OCI-LY3 (cell line): ENCODE results near the gene GRPR.

Experiments
- H2AFZ ChIP-seq: fragments of 200-600, 300-600 bp; shearing (Covaris generic); 2 replicates; pipeline ENCODE4 v1.6.0; 2014; ENCODE audit warnings: antibody characterized with exemption, low read depth, low read length
- H3K27ac ChIP-seq: fragments of 200-600, 300-600 bp; sonication (generic); 2 replicates; pipeline ENCODE4 v1.5.1; 2014; ENCODE audit warnings: mild to moderate bottlenecking, low read length, moderate library complexity, mixed read lengths
- H3K27me3 ChIP-seq: fragments of 200-600, 300-600 bp; sonication (generic); 2 replicates; pipeline ENCODE4 v1.6.1; 2014; ENCODE audit warnings: low read depth, low read length, mixed read lengths
- H3K36me3 ChIP-seq: fragments of 200-600, 300-600 bp; sonication (generic); replicated peaks from 2 replicates; pipeline ENCODE3; 2014; ENCODE audit warnings: low read depth, low read length, mixed read lengths
- H3K4me1 ChIP-seq: fragments of 300-600, 200-600 bp; sonication (generic); 2 replicates; pipeline ENCODE4 v1.6.1; 2014; ENCODE audit warnings: low read length, mixed read lengths
- H3K4me2 ChIP-seq: fragments of 200-600, 300-600 bp; sonication (generic); 2 replicates; pipeline ENCODE4 v1.6.1; 2014; ENCODE audit warnings: low read length, mixed read lengths
- H3K4me3 ChIP-seq: fragments of 300-600, 200-600 bp; sonication (generic); 2 replicates; pipeline ENCODE4 v1.5.1; 2014; ENCODE audit warnings: antibody characterized with exemption, mild to moderate bottlenecking, low read length, moderate library complexity
- H3K79me2 ChIP-seq: fragments of 300-600, 200-600 bp; shearing (Covaris generic); 2 replicates; pipeline ENCODE4 v1.6.1; 2014; ENCODE audit warnings: mild to moderate bottlenecking, low read length, mixed read lengths
- H3K9ac ChIP-seq: fragments of 300-600, 200-600 bp; shearing (Covaris generic); 2 replicates; pipeline ENCODE4 v1.6.0; 2014; ENCODE audit warnings: mild to moderate bottlenecking, low read length, moderate library complexity
- H3K9me3 ChIP-seq: fragments of 200-600, 300-600 bp; shearing (Covaris generic); 2 replicates; pipeline ENCODE4 v1.6.1; 2014; ENCODE audit warnings: low read length, mixed read lengths; ENCODE audit not compliant: insufficient read depth
- H4K20me1 ChIP-seq: fragments of 200-600, 300-600 bp; sonication (generic); 2 replicates; pipeline ENCODE4 v1.6.1; 2016; ENCODE audit warnings: low read length, mixed read lengths; ENCODE audit not compliant: insufficient read depth
- CTCF ChIP-seq: fragments of 200-600, 300-600 bp; sonication (generic); IDR thresholded peaks from 2 replicates; pipeline ENCODE4 v1.5.1; 2014; ENCODE audit warnings: antibody characterized with exemption, low read length, low read depth
- EZH2phosphoT487 ChIP-seq: fragments of 200-600 bp; shearing (Covaris generic); IDR thresholded peaks from 2 replicates; pipeline ENCODE4 v1.6.1; 2018; ENCODE audit warnings: antibody characterized with exemption, mixed run types, low read depth

GRPR gene

DNA sequence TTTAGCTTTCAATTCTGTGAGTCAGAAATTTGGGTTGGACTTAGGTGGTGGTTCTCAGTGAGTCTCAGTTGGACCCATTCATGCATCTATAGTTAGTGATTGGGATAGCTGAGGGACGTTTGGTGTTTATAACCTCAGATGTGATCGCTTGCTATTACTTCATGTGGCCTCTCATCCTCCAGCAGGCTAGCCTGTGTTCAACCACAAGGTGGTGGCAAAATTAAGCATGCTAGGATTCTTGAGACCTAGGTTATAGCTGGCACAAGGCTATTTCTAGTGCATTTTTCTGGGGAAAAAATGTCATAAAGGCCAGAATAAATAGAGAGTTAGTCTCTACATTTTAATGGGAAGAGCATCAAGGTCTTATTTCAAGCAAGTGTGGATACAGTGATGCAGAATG lies 10.9 kb upstream of the GRPR start:
- H3K4me2 ChIP-seq = no peak overlapping the region
- no peak overlapping the region for H3K4me3 ChIP-seq
- no peaks in the 10 kb centered on the region for H3K9me3 ChIP-seq
- H3K9ac ChIP-seq = no peak overlapping the region
- H4K20me1 ChIP-seq = no peaks in the 10 kb centered on the region
- TF ChIP-seq EZH2phosphoT487 (no peak), CTCF (no peak; the same call in 1 of the 2 replicates)
- no peak overlapping the region for H3K27ac ChIP-seq
- H3K36me3 ChIP-seq = no peaks in the 10 kb centered on the region
- peaks cover 12% of the 10 kb centered on the region for H3K4me1 ChIP-seq
- no peaks in the 10 kb centered on the region for H3K79me2 ChIP-seq
- no peak overlapping the region for H2AFZ ChIP-seq
- no peaks in the 10 kb centered on the region for H3K27me3 ChIP-seq

- no peak overlapping the region for H3K27ac ChIP-seq
- TF ChIP-seq CTCF = no peak
- no peak for TF ChIP-seq EZH2phosphoT487
Observed at GRCh38 chrX:16113978-16114565, 9.3 kb upstream of the GRPR start.

DNA sequence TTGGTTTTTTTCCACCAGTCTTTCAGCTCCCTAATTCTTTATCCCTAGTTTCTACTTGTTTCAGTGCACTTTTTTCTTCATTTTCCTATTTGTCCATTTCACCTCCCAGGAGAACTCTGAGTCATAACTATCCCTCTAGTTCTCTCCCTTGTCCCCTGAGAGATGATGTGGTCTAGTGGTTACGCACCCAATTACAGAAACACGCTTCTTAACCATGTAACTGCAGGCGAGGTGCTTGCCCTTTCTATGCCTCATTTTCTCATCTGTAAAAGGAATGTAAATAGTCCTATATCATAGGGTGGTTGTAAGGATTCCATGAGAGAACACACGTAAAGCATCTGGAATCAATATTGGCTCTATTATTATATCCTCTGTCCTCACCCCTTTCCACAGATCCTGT lies 8.8 kb upstream of the GRPR start:
- Histone ChIP-seq H3K9ac (no peak overlapping the region), H3K27ac (no peak overlapping the region), H3K4me2 (peak overlapping the region; percentile 14; the same call in 1 of the 2 replicates), H3K4me1 (peaks cover 23% of the 10 kb centered on the region), H3K79me2 (no peaks in the 10 kb centered on the region), H3K36me3 (peaks cover 9% of the 10 kb centered on the region), H2AFZ (no peak overlapping the region), H3K27me3 (no peaks in the 10 kb centered on the region), H4K20me1 (no peaks in the 10 kb centered on the region), H3K4me3 (no peak overlapping the region), H3K9me3 (peaks cover 11% of the 10 kb centered on the region)
- TF ChIP-seq CTCF (no peak), EZH2phosphoT487 (no peak)

More at GRCh38 chrX:16113978-16114565, 9.3 kb upstream of the GRPR start:
- peaks cover 18% of the 10 kb centered on the region for H3K4me1 ChIP-seq
- H3K27me3 ChIP-seq = no peaks in the 10 kb centered on the region
- peak overlapping the region; percentile 14; the same call in 1 of the 2 replicates for H3K4me2 ChIP-seq
- no peak overlapping the region for H2AFZ ChIP-seq
- no peak overlapping the region for H3K9ac ChIP-seq
- peaks cover 11% of the 10 kb centered on the region for H3K9me3 ChIP-seq
- no peaks in the 10 kb centered on the region for H4K20me1 ChIP-seq
- H3K36me3 ChIP-seq = peaks cover 9% of the 10 kb centered on the region
- H3K79me2 ChIP-seq = no peaks in the 10 kb centered on the region
- no peak overlapping the region for H3K4me3 ChIP-seq

DNA sequence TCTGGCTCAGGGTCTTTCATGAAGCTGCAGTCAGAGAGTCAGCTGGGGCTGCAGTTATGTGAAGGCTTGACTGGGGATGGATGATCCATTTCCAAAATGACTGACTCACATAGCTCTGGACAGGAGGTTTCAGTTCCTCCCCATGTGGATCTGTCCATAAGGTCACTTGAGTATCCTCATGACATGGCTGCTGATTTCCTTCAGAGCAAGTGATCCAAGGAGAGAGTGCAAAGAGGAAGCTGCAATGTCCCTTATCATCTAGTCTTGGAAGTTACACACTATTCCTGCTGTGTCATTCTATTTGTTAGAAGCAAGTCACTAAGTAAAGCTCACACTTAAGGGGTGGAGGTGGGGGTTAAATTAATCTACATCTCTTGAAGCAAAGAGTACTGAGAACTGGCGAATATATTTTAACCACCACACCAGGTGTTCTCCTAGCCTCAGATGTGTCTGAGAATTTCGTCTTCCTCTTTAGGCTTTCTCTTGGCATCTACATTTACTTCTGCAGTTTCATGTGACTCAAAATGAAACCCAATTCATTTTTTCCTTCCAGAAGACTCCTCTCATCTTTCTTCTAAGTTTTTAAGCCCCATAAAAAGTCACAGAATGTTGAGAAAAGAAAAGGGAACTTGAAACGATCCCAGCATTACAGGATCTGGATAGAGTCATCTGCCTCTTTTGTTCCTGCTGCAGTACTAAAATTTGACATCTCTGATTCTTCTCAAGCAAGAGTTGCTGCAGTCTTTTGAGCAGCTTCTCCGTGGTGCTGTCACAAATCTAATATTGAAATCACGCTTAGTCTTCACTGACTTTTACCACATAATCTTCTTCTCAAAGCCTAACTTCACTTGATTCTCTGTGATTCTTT lies 3.8 kb upstream of the GRPR start:
- no peak overlapping the region for H2AFZ ChIP-seq
- peaks cover 11% of the 10 kb centered on the region for H3K9me3 ChIP-seq
- peaks cover 9% of the 10 kb centered on the region for H3K36me3 ChIP-seq
- peak overlapping the region; percentile 54 for H3K4me3 ChIP-seq
- peaks cover 43% of the 10 kb centered on the region for H3K4me1 ChIP-seq
- no peaks in the 10 kb centered on the region; the same call in 1 of the 2 replicates for H4K20me1 ChIP-seq
- H3K4me2 ChIP-seq = peak overlapping the region; percentile 84
- H3K9ac ChIP-seq = peak overlapping the region; percentile 45; the same call in 1 of the 2 replicates
- H3K27ac ChIP-seq = peak overlapping the region; percentile 89
- peaks cover 27% of the 10 kb centered on the region for H3K27me3 ChIP-seq
- no peaks in the 10 kb centered on the region for H3K79me2 ChIP-seq
- TF ChIP-seq EZH2phosphoT487 (no peak), CTCF (no peak)
